Measurements from ENCODE around the gene VAMP3. TPM values are rescaled to one million over a fixed set of nuclear protein-coding genes. Genes with fewer than 3 reads are reported as not detected.

The VAMP3 gene
- total RNA-seq, 4 donors from 2014 or later = 82.8 to 731 (median 95.2) TPM

DNA sequence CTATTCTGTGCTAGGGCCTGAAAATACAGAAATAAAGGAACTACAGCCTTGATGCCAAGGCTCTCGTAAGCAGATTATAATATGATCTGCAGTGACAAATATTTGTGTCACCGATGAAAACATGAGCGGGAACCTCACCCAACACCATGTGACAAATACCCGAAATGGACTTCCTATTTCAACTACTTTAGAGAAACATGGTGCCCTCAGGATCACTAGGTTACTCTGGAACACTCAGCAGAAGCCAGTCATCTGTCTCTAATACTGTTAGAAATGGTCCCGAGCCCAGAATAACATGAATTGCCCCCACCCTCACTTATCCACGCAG is 463 bp upstream of the VAMP3 start:
- Histone ChIP-seq H3K9me3 (no peaks in the 10 kb centered on the region), H3K27ac (peak overlapping the region; percentile 83 to 93 (median 89)), H3K4me1 (peaks cover 9 to 14% of the 10 kb centered on the region in 2 donors), H3K36me3 (peaks cover 0 to 5% of the 10 kb centered on the region in 2 donors), H3K4me3 (replicated peaks in 1 of 3) (peak overlapping the region in 2 of 3 donors; percentile 97 to 99), H3K27me3 (no peaks in the 10 kb centered on the region)
- WGBS, 2 donors = 15 to 43% methylated on average over 6 of the region's 6 CpGs
- no peak for DNase-seq
- intact Hi-C loops (cut with DNase I) = no loop called here
- TF ChIP-seq POLR2A (IDR thresholded peaks at IDR 0.05) = no peak
- TF ChIP-seq, protein P1, sequence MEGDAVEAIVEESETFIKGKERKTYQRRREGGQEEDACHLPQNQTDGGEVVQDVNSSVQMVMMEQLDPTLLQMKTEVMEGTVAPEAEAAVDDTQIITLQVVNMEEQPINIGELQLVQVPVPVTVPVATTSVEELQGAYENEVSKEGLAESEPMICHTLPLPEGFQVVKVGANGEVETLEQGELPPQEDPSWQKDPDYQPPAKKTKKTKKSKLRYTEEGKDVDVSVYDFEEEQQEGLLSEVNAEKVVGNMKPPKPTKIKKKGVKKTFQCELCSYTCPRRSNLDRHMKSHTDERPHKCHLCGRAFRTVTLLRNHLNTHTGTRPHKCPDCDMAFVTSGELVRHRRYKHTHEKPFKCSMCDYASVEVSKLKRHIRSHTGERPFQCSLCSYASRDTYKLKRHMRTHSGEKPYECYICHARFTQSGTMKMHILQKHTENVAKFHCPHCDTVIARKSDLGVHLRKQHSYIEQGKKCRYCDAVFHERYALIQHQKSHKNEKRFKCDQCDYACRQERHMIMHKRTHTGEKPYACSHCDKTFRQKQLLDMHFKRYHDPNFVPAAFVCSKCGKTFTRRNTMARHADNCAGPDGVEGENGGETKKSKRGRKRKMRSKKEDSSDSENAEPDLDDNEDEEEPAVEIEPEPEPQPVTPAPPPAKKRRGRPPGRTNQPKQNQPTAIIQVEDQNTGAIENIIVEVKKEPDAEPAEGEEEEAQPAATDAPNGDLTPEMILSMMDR (IDR thresholded peaks at IDR 0.05) = no peak

DNA sequence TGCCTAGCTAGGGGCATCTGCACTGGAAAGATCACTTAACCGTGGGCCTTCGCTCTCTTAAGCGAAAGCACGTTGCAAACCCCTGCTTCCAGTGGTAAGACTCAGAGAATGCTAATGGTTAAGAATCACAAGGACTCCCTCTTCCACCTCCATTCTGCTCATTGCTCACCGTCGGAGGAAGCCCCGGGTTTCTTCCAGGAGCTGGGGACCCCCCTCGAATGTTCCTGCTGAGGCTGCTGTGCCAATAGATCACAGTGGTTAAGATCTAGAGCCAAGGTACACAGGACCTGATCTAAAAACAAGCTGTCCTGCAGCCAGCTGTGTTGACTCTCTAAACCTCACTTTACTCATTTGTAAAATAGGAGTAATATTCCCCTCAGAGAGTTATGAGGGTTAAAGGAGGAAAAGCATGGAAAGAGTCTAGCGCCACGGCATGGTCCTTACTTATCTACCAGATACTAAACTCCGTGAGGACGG is 765 bp downstream of the VAMP3 start:
- peaks cover 0 to 5% of the 10 kb centered on the region in 2 donors for H3K36me3 ChIP-seq
- H3K27ac ChIP-seq = peak overlapping the region; percentile 83 to 93 (median 89)
- H3K27me3 ChIP-seq = no peaks in the 10 kb centered on the region
- DNase-seq = no peak
- H3K4me1 ChIP-seq = peaks cover 9 to 14% of the 10 kb centered on the region in 2 donors
- TF ChIP-seq, protein P1 (IDR thresholded peaks at IDR 0.05) = no peak
- no peak for TF ChIP-seq POLR2A (IDR thresholded peaks at IDR 0.05)
- WGBS, 2 donors = 20% methylated on average over 12 of the region's 12 CpGs
- intact Hi-C loops (cut with DNase I) = no loop called here
- peak overlapping the region; percentile 73 to 99 (median 97) for H3K4me3 ChIP-seq (replicated peaks in 1 of 3)
- H3K9me3 ChIP-seq = no peaks in the 10 kb centered on the region

DNA sequence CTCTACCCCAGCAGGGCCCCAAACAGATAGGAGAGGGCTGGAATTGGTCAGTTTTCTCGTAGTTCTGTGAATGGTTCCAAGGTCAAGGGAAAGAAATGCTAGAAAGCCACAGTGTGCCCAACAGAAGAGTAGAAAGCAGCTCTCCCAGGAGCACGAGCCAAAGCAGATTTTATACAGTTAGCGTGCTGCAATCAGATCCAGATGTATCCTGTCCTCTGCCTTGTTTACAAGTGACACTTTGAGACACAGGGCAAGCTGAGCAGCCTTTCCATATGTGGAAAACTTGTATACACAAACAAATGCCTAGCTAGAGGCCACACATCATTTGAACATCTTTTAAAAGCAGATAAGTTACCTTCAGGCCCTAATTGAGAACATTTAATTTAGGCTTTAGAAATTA is 6.5 kb downstream of the VAMP3 start:
- no peak for TF ChIP-seq POLR2A (IDR thresholded peaks at IDR 0.05)
- TF ChIP-seq, protein P1 (IDR thresholded peaks at IDR 0.05) = no peak
- H3K4me3 ChIP-seq (replicated peaks in 1 of 3) = no peak overlapping the region
- no peak overlapping the region for H3K27ac ChIP-seq
- intact Hi-C loops (cut with DNase I) = no loop called here
- peaks cover 14 to 26% of the 10 kb centered on the region in 2 donors for H3K36me3 ChIP-seq
- H3K9me3 ChIP-seq = no peaks in the 10 kb centered on the region
- no peaks in the 10 kb centered on the region for H3K27me3 ChIP-seq
- no peak for DNase-seq
- H3K4me1 ChIP-seq = no peaks in the 10 kb centered on the region
- 89 to 93% methylated on average over 3 of the region's 3 CpGs for WGBS, 2 donors

DNA sequence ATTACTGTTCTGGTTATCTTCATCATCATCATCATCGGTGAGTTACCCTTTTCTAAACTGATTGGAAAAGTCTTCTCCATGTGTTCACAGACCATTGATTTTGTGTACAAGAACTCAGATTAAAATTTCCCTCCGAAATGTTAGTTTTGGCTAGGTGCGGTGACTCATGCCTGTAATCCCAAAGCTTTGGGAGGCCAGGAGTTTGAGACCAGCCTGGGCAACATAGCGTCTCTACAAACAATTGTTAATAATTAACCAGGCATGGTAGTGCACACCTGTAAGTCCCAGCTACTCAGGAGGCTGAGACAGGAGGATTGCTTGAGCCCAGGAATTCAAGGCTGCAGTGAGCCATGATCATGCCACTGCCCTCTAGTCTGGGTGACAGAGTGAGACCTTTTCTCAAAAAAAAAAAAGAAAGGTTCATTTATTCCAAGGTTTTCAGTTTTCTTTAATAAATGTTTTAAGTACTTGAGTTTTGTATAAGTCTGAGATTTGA is 7.1 kb downstream of the VAMP3 start:
- no peak for DNase-seq
- intact Hi-C loops (cut with DNase I) = no loop called here
- H3K9me3 ChIP-seq = no peaks in the 10 kb centered on the region
- no peak overlapping the region for H3K4me3 ChIP-seq (replicated peaks in 1 of 3)
- H3K27me3 ChIP-seq = no peaks in the 10 kb centered on the region
- WGBS, 2 donors = 95 to 96% methylated on average over 4 of the region's 4 CpGs
- H3K27ac ChIP-seq = no peak overlapping the region
- TF ChIP-seq, protein P1 (IDR thresholded peaks at IDR 0.05) = no peak
- no peak for TF ChIP-seq POLR2A (IDR thresholded peaks at IDR 0.05)
- H3K4me1 ChIP-seq = peaks cover 0 to 4% of the 10 kb centered on the region in 2 donors
- H3K36me3 ChIP-seq = peaks cover 14 to 26% of the 10 kb centered on the region in 2 donors

DNA sequence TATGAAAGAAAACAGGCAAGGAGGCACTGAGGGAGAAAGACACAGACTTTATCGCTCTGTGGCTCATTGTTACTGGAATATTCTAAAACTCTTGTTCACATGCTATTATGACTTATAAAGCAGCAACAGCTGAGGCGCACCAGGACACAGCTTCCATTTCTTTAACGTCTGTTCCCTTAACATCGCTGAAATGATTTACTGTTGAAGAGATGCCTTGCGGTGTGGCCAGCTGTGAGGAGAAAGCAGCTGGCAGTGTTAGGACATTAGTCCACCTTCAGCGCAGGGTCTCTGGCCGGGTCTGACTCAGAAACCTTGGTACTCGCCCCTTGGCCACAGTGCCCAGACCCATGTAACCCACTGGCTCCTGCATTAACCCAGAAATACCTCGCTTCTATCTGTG is 9.9 kb downstream of the VAMP3 start:
- Histone ChIP-seq H3K4me3 (replicated peaks in 1 of 3) (no peak overlapping the region), H3K36me3 (peaks cover 14 to 21% of the 10 kb centered on the region in 2 donors), H3K4me1 (peaks cover 11 to 15% of the 10 kb centered on the region in 2 donors), H3K27ac (no peak overlapping the region), H3K9me3 (no peaks in the 10 kb centered on the region), H3K27me3 (no peaks in the 10 kb centered on the region)
- DNase-seq = no peak
- 97% methylated on average over 9 of the region's 9 CpGs for WGBS, 2 donors
- intact Hi-C loops (cut with DNase I) = no loop called here
- TF ChIP-seq, protein P1 (IDR thresholded peaks at IDR 0.05) = no peak
- TF ChIP-seq POLR2A (IDR thresholded peaks at IDR 0.05) = no peak

Measured in thyroid gland (tissue), 4 donors.